Colon (tissue), 2 donors: ENCODE data around the gene FOXR1.
"Not testable (repeated sequence)": the region's sequence is repeated elsewhere in the genome, so short reads cannot be mapped to it uniquely, and the experiment has no call there.

Experiments used
- FAIRE-seq: peaks from 2 replicates; lab custom pipeline; 2012; peaks lifted over from hg19 to GRCh38; lab: Jason Lieb, UNC
- donor health status: control.
- donor health status: control.

FOXR1 gene

DNA sequence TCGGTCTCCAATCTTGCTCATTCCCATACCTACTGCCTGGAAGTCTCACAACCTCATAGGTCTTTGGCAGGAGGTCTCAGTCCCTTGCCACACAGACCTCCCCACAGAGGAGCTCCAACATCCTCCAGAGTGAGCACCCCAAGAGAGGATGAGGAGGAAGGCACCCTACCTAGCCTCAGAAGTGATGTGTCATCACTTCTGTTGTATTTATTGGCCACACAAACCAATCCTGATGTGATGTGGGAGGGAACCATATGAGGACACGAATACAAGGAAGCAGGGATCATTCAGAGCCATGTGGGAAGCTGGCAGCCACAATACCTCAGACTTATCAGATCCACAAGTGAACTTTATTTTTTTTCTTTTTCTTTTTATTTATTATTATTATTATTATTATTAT is 24.5 kb upstream of the FOXR1 start:
- no peak for FAIRE-seq

DNA sequence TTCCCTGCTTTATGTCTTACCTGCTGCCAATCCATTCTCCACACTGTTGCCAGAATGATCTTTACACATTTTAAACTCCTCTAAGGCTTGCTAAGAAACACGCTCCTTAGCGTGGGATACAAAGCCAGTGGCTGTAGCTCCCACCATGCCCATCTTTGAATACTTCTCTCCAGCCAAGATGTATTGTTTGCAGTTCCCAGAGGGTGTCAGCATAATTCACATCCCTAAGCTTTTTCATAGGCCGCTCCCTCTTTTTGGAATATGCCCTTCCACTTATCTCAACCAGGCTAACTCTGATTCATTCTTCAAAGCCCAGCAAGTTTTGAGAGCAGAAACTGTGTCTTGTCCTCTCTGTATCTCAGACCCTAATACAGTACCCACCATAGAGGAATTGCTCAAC is 23.6 kb upstream of the FOXR1 start:
- FAIRE-seq = no peak

DNA sequence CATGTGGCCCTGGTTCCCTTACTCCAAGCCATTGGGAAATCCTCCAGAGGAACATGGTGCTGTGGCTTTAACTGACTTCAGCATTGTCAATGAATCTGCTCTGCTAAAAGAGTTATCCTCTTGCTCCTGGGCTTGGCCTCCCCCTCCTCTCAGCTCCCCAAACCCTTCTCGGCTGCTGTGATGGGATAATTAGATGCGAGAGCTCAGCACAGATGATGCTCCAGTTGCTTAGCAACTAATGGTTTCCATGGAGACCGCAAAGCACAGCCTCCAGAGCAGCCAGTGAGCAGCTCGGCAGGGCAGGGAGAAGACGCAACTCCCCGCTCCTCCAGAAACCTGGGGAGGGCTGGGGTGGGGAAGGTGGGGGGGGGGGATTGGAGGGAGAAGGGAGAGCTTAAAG is 18.3 kb upstream of the FOXR1 start:
- no peak for FAIRE-seq

DNA sequence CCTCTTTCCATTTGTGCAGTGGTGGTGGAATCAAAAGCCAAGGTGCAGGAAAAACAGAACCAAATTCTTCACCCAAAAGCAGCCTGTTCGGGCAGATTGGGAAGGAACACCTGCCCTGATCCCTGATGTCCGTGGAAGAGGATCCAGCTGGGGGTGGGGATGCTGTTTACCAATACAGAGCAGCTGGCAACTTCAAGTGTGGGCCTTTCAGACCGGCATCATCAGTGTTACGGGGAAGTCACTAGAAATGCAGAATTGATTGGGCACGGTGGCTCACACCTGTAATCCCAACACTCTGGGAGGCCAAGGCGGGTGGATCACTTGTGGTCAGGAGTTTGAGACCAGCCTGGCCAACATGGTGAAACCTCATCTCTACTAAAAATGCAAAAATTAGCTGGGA is 17.6 kb upstream of the FOXR1 start:
- FAIRE-seq = not testable (repeated sequence)

DNA sequence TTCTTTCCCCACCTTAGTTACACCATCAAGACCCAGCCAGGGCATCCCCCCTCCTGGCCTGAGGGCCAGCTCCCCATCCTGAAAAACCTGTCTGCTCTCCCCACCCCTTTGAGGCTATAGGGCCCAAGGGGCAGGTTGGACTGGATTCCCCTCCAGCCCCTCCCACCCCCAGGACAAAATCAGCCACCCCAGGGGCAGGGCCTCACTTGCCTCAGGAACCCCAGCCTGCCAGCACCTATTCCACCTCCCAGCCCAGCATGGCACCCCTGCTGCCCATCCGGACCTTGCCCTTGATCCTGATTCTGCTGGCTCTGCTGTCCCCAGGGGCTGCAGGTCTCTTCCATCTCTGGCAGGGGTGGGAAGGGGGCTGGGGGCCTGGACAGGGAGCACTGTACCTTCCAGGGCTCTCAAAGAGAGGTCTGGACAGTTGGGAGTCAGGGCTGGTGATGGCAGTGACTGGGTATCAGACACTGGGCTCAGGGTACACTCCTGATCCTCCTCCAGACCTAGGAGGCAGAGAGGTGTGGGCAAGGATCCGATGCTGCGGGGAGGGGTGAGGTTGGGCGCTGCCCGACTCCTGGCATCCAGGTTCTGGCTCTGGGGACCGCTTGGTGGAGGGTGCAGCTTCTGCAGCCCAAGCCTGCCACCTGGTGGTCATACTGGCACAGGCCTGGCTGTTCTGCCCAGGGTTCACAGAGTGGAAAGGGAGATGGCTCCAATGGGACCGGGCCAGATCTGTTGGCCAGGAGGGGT is 15.3 kb upstream of the FOXR1 start, which contains the start of gene UPK2:
Gene UPK2 (plus strand): TSS at position 205 of the 753 bp plus-strand sequence. CDS start 53 bp downstream, at position 258.
- FAIRE-seq = no peak

DNA sequence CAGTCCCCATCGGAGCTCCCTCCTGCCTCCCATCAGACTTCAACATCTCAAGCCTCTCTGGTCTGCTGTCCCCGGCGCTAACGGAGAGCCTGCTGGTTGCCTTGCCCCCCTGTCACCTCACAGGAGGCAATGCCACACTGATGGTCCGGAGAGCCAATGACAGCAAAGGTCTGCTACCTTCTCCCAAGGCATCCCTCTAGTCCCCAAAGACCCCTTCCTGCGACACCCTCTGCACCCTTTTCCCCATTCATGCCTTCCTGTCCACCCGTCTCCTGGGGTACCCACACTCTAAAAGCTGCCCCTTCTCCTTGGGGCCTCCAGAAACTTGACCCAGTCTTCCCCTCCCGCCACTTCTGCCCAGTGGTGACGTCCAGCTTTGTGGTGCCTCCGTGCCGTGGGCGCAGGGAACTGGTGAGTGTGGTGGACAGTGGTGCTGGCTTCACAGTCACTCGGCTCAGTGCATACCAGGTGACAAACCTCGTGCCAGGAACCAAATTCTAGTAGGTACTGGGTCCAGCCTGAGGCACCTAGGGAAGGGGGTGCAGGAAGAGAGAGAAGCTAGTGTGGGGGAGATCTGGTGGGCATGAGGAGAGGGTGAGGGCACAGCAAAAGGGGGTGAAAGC is 14.6 kb upstream of the FOXR1 start:
- no peak for FAIRE-seq

DNA sequence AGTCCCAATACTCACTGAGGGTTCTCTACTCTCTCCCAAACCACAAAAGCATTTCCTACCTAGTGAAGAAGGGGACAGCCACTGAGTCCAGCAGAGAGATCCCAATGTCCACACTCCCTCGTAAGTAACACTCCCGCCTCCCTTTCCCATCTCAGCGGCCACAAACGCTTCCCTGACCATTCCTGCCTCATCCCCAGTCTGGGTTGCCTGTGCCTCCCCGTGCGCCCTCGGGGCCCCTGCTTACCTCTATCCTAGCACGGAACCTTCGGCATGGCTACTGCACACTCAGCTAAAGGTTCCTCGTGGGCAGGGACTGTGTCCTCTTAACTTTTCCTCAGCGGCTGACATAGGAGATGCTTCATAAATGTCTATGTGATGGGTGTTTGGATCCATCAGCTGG is 14.0 kb upstream of the FOXR1 start:
- no peak for FAIRE-seq

DNA sequence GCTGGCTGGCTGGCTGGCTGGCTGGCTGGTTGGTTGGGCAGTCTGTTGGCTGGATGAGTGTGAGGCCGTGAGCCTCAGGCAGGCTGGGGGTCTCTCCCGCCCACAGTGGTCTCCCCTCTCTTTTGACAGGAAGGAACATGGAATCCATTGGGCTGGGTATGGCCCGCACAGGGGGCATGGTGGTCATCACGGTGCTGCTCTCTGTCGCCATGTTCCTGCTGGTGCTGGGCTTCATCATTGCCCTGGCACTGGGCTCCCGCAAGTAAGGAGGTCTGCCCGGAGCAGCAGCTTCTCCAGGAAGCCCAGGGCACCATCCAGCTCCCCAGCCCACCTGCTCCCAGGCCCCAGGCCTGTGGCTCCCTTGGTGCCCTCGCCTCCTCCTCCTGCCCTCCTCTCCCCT is 13.6 kb upstream of the FOXR1 start:
- FAIRE-seq = no peak

DNA sequence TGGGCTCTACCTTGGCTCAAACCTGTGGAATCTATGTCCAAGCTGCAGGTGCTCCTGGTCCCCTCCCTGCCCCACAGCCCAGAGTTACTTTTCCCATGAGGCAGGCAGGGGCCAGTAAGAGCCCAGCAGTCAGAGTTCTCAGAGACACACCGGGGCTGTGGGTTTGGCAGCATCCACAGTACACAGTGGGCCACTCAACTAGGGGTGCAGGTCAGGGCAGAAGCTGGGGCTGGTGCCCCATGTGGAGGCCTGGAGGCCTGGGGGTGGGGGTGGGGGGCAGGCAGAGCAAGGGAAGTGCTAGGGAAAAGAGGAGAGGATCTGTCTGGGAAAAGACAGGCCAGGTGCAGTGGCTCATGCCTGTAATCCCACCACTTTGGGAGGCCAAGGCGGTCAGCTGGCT is 13.0 kb upstream of the FOXR1 start:
- no peak for FAIRE-seq

DNA sequence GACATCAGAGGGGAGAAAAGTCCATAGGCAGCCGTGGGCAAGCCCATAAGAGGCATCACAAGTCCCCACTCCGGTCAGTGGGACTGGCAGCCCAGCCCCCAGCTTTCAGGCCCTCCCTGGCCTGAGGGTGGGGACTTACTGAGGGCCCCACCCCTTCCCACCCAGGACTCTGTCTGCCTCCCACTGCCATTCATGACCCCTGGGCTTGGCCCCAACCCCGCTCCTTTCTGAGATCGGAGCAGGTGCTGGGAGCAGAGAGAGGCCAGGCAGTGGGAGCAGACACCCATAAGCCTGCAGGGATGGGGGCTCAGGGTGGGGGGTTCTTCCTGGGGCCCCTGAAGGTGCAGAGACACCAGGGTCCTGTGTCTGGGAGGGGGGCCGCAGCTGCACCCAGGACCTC is 10.4 kb upstream of the FOXR1 start:
- FAIRE-seq = no peak

DNA sequence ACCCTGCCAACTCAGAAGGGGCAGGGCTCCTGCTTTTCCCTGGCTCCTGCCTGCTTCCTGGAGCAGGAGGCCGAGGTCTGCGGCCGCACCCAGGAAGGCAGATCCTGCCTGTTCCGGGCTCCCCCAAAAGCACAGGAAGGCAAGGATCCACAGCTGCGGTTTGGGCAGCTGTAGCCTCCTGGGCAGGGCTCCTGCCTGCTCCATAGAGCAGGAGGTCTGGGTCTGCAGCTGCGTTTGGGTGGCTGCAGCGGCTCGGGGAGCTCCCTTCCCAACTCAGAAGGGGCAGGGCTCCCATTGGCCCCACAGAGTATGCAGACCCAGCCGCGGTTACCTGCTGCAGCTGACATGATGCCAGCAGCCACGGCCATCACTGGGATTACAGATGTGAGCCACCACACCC is 10.0 kb upstream of the FOXR1 start:
- FAIRE-seq = no peak

DNA sequence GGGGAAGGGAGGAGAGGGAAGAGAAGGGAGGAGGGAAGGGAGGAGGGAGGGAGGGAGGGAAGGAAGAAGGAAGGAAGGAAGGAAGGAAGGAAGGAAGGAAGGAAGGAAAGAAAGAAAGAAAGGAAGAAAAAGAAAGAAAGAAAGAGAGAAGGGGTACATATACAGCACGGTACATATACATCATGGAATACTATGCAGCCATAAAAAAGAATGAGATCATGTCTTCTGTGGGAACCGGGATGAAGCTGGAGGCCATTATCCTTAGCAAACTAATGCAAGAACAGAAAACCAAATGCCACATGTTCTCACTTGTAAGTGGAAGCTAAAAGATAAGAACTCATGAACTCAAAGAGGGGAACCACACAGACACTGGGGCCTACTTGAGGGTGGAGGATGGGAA is 2.1 kb upstream of the FOXR1 start:
- FAIRE-seq = not testable (repeated sequence)

DNA sequence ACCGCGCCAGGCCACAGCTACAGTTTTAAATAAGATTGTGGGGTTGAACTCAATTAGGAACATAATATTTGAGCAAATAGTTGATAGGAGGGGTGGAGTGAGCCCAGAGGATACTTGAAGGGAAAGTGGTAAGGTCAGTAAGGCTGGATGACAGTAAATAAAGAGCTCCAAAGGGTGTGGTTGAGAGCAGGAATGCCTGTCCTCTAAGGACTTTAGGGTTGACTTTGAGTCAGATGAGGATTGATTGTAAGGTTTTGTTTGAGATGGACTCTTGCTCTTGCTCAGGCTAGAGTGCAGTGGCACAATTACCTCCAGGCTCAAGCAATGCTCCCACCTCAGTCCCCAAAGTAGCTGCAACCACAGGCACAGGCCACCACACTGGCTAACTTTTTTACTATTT is 2.4 kb downstream of the FOXR1 start:
- no peak for FAIRE-seq

DNA sequence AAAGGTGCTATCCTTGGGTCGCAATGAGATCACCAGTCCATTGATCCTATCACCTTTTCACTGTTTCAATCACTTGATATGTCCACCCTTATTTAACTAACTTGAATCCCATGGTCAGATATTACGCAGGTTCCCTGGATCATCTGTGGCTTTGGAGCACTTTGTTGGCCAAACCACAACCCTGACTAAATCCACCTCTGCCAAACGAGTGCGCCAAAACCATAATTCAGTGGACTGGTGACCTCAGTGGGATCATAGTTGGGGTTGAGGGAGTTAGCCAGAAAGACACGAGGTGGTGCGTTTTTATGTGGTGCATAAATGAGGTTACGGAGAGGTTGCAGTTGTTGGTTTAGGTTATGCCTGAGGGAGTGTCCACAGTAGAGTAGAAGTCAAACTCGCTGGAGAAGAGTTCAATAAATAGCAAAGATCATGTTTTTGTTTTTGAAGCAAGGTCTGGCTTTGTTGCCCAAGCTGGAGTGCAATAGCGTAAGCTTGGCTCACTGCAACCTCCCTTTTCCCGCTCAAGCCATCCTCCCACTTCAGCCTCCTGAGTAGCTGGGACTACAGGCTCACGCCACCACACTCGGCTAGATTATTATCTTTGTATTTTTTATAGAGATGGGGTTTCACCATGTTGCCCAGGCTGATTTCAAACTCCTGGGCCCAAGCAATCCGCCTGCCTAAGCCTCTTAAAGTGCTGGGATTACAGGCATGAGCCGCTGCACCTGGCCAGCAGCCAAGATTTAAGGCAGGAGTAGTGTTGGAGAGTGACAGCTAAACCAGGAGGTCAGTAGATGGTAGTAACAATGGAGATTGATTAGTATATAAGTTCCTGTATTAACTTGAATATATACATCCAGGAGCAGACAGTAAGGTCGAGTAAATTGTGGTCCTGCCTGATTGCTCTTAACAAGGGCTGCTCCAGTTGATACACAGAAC is 4.5 kb downstream of the FOXR1 start:
- FAIRE-seq = no peak

DNA sequence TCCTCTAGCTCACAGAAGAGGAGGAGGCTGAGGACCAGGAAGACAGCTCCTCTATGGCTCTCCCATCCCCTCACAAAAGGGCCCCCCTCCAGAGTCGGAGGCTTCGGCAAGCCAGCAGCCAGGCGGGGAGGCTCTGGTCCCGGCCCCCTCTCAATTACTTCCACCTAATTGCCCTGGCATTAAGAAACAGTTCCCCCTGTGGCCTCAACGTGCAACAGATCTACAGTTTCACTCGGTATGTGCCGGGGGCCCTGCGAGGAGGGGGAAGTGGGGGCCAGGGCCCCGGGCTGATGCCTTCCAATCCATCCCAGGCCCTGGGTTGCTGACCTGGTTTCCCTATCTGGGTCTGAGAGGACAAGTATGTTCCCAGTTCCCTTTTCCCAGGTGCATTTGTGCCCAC is 7.9 kb downstream of the FOXR1 start:
- no peak for FAIRE-seq

DNA sequence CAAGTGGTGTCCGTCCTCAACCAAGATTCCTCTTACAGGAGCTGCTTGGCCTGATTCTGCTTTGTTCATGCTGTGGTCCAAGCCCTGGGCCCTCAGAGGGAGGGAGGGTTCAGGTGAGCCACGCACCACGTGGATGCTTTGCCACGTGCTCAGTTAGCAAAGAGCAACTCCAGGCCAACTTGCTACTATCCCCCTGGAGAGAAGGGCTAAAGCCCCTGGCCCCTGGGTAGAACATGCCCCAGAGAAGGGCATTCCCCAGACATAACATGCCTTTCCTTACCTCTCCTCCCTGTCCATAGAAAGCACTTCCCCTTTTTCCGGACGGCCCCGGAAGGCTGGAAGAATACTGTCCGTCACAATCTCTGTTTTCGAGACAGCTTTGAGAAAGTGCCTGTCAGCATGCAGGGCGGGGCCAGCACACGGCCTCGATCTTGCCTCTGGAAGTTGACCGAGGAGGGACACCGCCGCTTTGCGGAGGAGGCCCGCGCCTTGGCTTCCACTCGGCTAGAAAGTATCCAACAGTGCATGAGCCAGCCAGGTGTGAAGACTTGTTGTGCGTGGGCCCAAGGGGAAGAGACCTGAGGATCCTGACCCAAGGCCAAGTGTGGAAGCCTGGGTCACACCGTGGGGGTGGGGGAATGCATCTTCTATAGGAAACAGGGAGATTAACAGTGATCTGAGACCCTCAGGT is 8.8 kb downstream of the FOXR1 start:
- FAIRE-seq = no peak

DNA sequence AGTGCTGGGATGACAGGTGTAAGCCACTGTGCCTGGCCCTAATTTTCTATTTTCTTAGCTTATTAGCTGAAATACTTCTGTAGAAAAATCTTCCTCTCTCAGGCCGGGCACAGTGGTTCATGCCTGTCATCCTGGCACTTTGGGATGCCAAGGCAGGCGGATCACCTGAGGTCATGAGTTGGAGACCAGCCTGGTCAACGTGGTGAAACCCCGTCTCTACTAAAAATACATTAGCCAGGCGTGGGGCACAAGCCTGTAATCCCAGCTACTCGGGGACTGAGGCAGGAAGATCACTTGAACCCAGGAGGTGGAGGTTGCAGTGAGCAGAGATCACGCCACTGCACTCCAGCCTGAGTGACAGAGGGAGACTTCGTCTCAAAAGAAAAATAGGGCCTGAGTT is 12.8 kb downstream of the FOXR1 start:
- FAIRE-seq = not testable (repeated sequence)

DNA sequence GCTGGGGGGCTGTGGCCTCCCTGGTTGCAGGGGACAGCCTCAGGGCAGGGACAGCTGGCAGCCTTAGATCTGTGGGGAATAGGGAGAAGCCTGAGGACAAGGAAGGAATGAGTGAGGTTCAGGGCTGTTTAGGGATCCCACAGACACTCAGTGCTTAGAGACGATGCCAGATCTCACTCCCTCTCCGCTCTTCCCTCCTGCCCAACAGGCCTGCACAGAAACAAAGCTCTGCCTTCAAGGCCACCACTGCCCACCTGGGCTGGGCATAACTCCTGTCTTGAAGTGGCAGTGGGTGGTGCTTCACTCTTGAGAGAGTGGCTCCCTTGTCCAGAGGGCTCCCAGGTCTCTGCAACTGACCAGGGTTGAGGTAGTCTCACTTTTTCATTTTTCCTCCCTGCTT is 13.3 kb downstream of the FOXR1 start:
- no peak for FAIRE-seq

DNA sequence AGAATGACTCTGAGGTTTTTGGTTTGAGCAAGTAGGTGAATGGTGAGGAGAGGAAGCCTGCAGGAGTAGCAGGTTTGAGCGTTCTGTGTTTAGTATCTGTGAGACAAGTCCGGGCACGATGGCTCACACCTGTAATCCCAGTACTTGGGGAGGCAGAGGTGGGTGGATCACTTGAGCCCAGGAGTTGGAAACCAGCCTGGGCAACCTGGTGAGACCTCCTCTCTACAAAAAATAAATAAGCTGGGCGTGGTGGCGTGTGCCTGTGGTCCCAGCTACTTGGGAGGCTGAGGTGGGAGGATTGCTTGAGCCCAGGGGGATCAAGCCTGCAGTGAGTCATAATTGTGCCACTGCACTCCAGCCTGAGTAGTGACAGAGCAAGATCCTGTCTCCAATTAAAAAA is 16.7 kb downstream of the FOXR1 start:
- no peak for FAIRE-seq

DNA sequence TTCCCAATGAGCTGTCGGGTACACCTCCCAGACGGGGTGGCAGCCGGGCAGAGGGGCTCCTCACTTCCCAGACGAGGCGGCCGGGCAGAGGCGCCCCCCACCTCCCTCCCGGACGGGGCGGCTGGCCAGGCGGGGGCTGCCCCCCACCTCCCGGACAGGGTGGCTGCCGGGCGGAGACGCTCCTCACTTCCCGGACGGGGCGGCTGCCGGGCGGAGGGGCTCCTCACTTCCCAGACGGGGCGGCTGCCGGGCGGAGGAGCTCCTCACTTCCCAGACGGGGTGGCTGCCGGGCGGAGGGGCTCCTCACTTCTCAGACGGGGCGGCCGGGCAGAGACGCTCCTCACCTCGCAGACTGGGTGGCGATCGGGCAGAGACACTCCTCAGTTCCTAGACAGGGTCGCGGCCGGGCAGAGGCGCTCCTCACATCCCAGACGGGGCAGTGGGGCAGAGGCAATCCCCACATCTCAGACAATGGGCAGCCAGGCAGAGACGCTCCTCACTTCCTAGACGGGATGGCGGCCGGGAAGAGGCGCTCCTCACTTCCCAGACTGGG is 20.0 kb downstream of the FOXR1 start:
- FAIRE-seq = not testable (repeated sequence)

DNA sequence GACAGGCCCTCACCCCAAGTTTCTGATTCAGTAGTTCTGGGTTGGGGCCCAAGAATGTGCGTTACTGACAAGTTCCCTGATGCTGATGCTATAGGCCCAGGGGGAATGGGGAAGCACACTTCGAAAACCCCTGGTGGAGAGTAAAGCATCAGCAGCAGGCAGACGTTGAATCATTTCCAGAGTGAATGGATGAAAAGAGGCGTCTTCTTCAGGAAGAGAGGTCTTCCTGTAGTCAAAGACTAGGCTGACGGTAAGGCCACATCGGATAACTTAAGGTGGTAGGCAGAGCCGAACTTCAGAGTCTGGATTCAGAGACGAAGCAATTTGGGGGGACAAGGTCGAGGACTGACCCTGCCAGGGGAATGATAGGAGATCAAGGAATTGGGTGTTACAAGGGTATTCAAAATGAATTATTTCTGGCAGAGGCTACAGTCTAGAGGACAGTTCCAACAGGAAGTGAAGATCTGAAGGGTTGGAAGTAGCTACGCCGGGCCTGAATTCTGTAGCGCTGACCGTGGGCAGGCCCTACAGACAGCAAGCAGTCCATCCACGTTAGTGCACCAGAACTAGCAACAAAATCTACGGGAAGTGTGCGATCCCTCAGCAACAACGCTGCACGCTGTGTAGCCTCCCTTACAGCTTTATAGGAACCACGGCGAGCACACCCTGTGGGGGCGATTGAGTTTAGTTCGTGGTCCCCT is 25.5 kb downstream of the FOXR1 start:
- no peak for FAIRE-seq
